BJ (cell line): ENCODE measurements around the gene ADGRA1. TPM values are rescaled to one million over a fixed set of nuclear protein-coding genes. Genes with fewer than 3 reads are reported as not detected.
"Not testable (repeated sequence)": the region's sequence is repeated elsewhere in the genome, so short reads cannot be mapped to it uniquely, and the experiment has no call there.

Source experiments
- CTCF ChIA-PET: fragments of 350-600 bp; formaldehyde crosslinking; extraction: SDS; loops from one replicate; lab custom pipeline; 2021; ENCODE audit warnings: antibody characterized with exemption, inconsistent platforms; lab: Yijun Ruan, JAX
- POLR2A ChIA-PET: fragments of 300-600 bp; sonication (Branson Sonifier 250); formaldehyde crosslinking; extraction: SDS; loops from one replicate; lab custom pipeline; 2021; ENCODE audit warnings: antibody characterized with exemption; lab: Charles Lee
- DNase-seq: peaks from one replicate; pipeline ENCODE4 v3.0.0-alpha.2; 2011; ENCODE audit warnings: low read depth
- H3K27me3 ChIP-seq: 2 replicates; pipeline ENCODE4 v1.6.0; 2011; ENCODE audit warnings: low read length; ENCODE audit not compliant: control insufficient read depth, insufficient read depth
- H3K36me3 ChIP-seq: 2 replicates; pipeline ENCODE4 v1.5.1; 2011; ENCODE audit warnings: low read length; ENCODE audit not compliant: control insufficient read depth, insufficient read depth
- H3K4me3 ChIP-seq: 2 replicates; pipeline ENCODE4 v1.5.1; 2011; ENCODE audit warnings: low read depth, mild to moderate bottlenecking, control low read depth, low read length
- CTCF ChIP-seq: IDR thresholded peaks from 2 replicates; pipeline ENCODE4 v1.5.1; 2011; ENCODE audit warnings: low read depth, mild to moderate bottlenecking, control low read depth, inconsistent platforms, low read length, moderate library complexity; ENCODE audit not compliant: insufficient read depth
- polyA plus RNA-seq: library from polyadenylated mRNA; depleted of rRNA; stranded (reverse); fragments of >200 nt; gene quantifications from 2 replicates; pipeline ENCODE4 v1.2.3, GENCODE V29; 2011

The ADGRA1 gene
- polyA plus RNA-seq, 1 experiment, result not detected

- POLR2A ChIA-PET, result no interaction called here
- CTCF ChIA-PET, result no interaction called here
- H3K4me3 ChIP-seq, result no peak overlapping the region
- no peak for DNase-seq
- no peaks in the 10 kb centered on the region for H3K36me3 ChIP-seq
- TF ChIP-seq CTCF, result no peak
- H3K27me3 ChIP-seq, result no peaks in the 10 kb centered on the region
Measured at GRCh38 chr10:133049639-133050038, 38.1 kb upstream of the ADGRA1 start.

GRCh38 chr10:133050371-133050770, 37.4 kb upstream of the ADGRA1 start:
- Histone ChIP-seq H3K4me3 (no peak overlapping the region), H3K27me3 (no peaks in the 10 kb centered on the region), H3K36me3 (no peaks in the 10 kb centered on the region)
- no peak for TF ChIP-seq CTCF
- CTCF ChIA-PET, result no interaction called here
- DNase-seq, result no peak
- POLR2A ChIA-PET, result no interaction called here

GRCh38 chr10:133052076-133052475, 35.6 kb upstream of the ADGRA1 start:
- H3K36me3 ChIP-seq, result no peaks in the 10 kb centered on the region
- TF ChIP-seq CTCF, result no peak
- CTCF ChIA-PET, result interaction anchor here (0.6 kb wide), 1 partner anchor 18 kb away, joined by 3 read pairs; no protein-coding TSS in a partner anchor
- no peak for DNase-seq
- H3K27me3 ChIP-seq, result no peaks in the 10 kb centered on the region
- POLR2A ChIA-PET, result no interaction called here
- H3K4me3 ChIP-seq, result no peak overlapping the region

GRCh38 chr10:133053527-133054133, 34.1 kb upstream of the ADGRA1 start:
- H3K27me3 ChIP-seq, DNase-seq, H3K36me3 ChIP-seq, POLR2A ChIA-PET, H3K4me3 ChIP-seq: not testable (repeated sequence)
- CTCF ChIA-PET, result interaction anchor here (0.7 kb wide), 1 partner anchor 63 kb away, joined by 3 read pairs; no protein-coding TSS in a partner anchor

- no peaks in the 10 kb centered on the region for H3K36me3 ChIP-seq
- ChIA-PET CTCF (no interaction called here), POLR2A (no interaction called here)
- no peak for DNase-seq
- H3K4me3 ChIP-seq, result no peak overlapping the region
- no peak for TF ChIP-seq CTCF
- no peaks in the 10 kb centered on the region for H3K27me3 ChIP-seq
Measured at GRCh38 chr10:133055470-133055869, 32.3 kb upstream of the ADGRA1 start.

- Histone ChIP-seq H3K4me3 (no peak overlapping the region), H3K27me3 (no peaks in the 10 kb centered on the region), H3K36me3 (no peaks in the 10 kb centered on the region)
- ChIA-PET POLR2A (no interaction called here), CTCF (no interaction called here)
- DNase-seq, result no peak
- no peak for TF ChIP-seq CTCF
Measured at GRCh38 chr10:133056001-133056400, 31.7 kb upstream of the ADGRA1 start.
